ENCODE results near the gene AKT3. TPM values are rescaled to one million over a fixed set of nuclear protein-coding genes. Genes with fewer than 3 reads are reported as not detected.
"Not testable (repeated sequence)": the region's sequence is repeated elsewhere in the genome, so short reads cannot be mapped to it uniquely, and the experiment has no call there.

The AKT3 gene
- total RNA-seq, 4 donors from 2014 or later = 51.7 to 84.1 (median 71.1) TPM

DNA sequence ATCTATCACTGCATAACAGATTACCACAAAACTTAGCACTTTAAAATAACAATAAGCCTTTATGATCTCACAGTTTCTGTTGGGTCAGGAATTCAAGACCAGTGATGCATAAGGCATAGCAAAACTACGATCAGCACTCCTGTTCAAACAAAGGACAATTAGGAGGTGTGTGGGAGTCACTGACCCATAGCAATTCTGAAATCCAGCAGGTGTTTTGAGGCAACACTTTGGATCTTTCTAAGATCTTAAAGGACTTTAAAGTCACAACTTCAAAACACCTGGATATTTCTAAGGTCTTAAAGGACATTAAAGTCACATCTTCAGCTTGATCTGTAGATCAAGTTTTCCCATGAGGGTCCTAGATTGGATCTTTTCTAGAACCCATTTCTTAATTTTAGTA lies 35.3 kb downstream of the AKT3 start:
- no peak overlapping the region for H3K27ac ChIP-seq
- TF ChIP-seq POLR2A (IDR thresholded peaks at IDR 0.05) = no peak
- TF ChIP-seq, protein P1, sequence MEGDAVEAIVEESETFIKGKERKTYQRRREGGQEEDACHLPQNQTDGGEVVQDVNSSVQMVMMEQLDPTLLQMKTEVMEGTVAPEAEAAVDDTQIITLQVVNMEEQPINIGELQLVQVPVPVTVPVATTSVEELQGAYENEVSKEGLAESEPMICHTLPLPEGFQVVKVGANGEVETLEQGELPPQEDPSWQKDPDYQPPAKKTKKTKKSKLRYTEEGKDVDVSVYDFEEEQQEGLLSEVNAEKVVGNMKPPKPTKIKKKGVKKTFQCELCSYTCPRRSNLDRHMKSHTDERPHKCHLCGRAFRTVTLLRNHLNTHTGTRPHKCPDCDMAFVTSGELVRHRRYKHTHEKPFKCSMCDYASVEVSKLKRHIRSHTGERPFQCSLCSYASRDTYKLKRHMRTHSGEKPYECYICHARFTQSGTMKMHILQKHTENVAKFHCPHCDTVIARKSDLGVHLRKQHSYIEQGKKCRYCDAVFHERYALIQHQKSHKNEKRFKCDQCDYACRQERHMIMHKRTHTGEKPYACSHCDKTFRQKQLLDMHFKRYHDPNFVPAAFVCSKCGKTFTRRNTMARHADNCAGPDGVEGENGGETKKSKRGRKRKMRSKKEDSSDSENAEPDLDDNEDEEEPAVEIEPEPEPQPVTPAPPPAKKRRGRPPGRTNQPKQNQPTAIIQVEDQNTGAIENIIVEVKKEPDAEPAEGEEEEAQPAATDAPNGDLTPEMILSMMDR (IDR thresholded peaks at IDR 0.05) = no peak
- intact Hi-C loops (cut with DNase I) = no loop called here
- no peak overlapping the region for H3K4me3 ChIP-seq (replicated peaks in 1 of 3)
- WGBS, 2 donors = 64 to 72% methylated on average over 1 of the region's 1 CpG
- no peaks in the 10 kb centered on the region for H3K36me3 ChIP-seq
- DNase-seq = no peak
- no peaks in the 10 kb centered on the region for H3K27me3 ChIP-seq
- H3K9me3 ChIP-seq = no peaks in the 10 kb centered on the region
- H3K4me1 ChIP-seq = no peaks in the 10 kb centered on the region

DNA sequence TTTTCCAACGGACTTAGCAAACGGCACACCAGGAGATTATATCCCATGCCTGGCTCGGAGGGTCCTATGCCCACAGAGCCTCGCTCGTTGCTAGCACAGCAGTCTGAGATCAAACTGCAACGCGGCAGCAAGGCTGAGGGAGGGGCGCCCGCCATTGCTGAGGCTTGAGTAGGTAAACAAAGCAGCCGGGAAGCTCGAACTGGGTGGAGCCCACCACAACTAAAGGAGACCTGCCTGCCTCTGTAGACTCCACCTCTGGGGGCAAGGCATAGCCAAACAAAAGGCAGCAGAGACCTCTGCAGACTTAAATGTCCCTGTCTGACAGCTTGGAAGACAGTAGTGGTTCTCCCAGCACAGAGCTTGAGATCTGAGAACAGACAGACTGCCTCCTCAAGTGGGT lies 42.7 kb downstream of the AKT3 start:
- 95% methylated on average over 9 of the region's 11 CpGs for WGBS, 2 donors
- H3K36me3 ChIP-seq; H3K27me3 ChIP-seq; DNase-seq; intact Hi-C loops (cut with DNase I); H3K4me1 ChIP-seq; H3K27ac ChIP-seq; H3K4me3 ChIP-seq (replicated peaks in 1 of 3); H3K9me3 ChIP-seq: not testable (repeated sequence)

DNA sequence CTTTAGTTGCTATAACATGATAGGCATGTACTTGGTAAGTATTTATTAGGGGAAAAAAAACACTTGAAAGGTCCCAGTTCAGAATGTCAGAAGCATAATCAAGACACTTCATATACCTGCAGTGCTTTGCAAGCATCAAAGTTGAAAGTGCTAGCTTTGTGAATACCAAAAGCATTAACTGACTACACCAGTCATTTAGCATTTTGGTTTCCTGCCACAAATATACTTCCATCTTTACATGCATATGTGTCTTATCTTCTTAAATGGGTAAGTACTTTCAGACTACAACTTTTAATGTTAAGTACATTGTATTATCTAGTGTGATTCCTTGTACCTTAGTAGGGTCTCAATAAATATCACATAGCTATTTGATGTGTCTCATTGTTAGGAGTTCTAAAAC lies 43.7 kb downstream of the AKT3 start:
- Histone ChIP-seq H3K4me1 (peaks cover 0 to 6% of the 10 kb centered on the region in 2 donors), H3K27me3 (no peaks in the 10 kb centered on the region), H3K9me3 (no peaks in the 10 kb centered on the region), H3K27ac (no peak overlapping the region), H3K4me3 (replicated peaks in 1 of 3) (no peak overlapping the region), H3K36me3 (no peaks in the 10 kb centered on the region)
- TF ChIP-seq, protein P1 (IDR thresholded peaks at IDR 0.05) = no peak
- TF ChIP-seq POLR2A (IDR thresholded peaks at IDR 0.05) = no peak
- intact Hi-C loops (cut with DNase I) = no loop called here
- no peak for DNase-seq

DNA sequence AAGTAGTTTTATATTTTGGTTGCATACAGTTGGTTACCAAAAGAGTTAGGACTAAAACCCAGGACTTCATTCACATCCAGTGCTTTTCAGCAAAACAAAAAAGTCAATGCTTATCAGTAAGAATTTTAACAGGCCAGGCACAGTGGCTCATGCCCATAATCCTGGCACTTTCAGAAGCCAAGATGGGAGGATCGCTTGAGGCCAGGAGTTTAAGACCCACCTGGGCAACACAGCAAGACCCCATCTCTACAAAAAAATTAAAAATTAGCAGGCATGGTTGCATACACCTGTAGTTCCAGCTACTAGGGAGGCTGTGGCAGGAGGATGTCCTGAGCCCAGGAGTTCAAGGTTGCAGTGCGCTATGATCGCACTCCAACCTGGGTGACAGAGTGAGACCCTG lies 47.3 kb downstream of the AKT3 start:
- Histone ChIP-seq H3K4me3 (replicated peaks in 1 of 3) (no peak overlapping the region), H3K4me1 (peaks cover 4 to 6% of the 10 kb centered on the region in 2 donors), H3K9me3 (no peaks in the 10 kb centered on the region), H3K36me3 (no peaks in the 10 kb centered on the region), H3K27me3 (no peaks in the 10 kb centered on the region), H3K27ac (no peak overlapping the region)
- DNase-seq = no peak
- intact Hi-C loops (cut with DNase I) = no loop called here
- WGBS, 2 donors = 98 to 99% methylated on average over 3 of the region's 3 CpGs
- no peak for TF ChIP-seq POLR2A (IDR thresholded peaks at IDR 0.05)
- TF ChIP-seq, protein P1 (IDR thresholded peaks at IDR 0.05) = no peak

DNA sequence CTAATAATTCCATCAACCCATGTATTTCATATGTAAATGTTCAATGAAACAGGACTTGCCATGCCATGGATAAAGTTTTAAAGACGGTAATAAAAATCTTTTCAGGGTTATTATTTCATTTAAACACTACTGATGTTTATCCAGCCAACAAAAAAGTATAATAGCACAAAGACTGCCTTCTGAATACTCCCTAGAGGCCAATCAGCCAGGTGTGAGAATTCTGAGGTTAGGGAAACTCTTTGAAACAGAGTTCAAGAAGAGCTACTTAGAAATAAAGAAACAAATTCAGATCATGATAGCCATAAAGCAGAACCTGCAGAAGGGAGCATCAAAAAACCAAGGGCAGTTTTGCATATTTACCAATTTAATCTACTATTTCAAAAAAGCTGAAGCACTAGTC lies 48.7 kb downstream of the AKT3 start:
- Histone ChIP-seq H3K9me3 (no peaks in the 10 kb centered on the region), H3K27ac (no peak overlapping the region), H3K4me3 (replicated peaks in 1 of 3) (no peak overlapping the region), H3K27me3 (no peaks in the 10 kb centered on the region), H3K4me1 (peaks cover 4 to 6% of the 10 kb centered on the region in 2 donors), H3K36me3 (no peaks in the 10 kb centered on the region)
- intact Hi-C loops (cut with DNase I) = no loop called here
- TF ChIP-seq, protein P1 (IDR thresholded peaks at IDR 0.05) = no peak
- DNase-seq = no peak
- WGBS, 2 donors = 95 to 98% methylated on average over 1 of the region's 1 CpG

DNA sequence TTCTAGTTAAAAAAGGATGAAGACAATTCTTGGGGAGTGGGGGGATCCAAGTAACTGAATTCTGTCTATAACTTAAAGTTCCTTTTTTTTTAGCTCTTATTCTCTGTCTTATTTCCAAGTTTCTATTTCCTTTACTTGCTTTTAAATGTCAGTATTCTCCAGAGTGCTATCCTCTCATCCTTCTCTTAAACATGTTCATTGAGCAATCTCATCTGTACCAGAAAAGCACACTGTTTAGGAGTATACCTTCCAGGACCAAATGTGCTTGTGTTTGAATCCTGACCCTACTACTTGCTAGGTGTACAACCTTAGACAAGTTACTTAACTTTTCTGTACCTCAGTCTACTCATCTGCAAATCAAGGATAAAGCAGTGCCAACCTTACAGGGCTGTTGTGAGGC lies 50.1 kb downstream of the AKT3 start:
- DNase-seq = no peak
- intact Hi-C loops (cut with DNase I) = no loop called here
- Histone ChIP-seq H3K4me3 (replicated peaks in 1 of 3) (no peak overlapping the region), H3K36me3 (no peaks in the 10 kb centered on the region), H3K4me1 (peaks cover 4 to 8% of the 10 kb centered on the region in 2 donors), H3K9me3 (no peaks in the 10 kb centered on the region), H3K27ac (no peak overlapping the region), H3K27me3 (no peaks in the 10 kb centered on the region)
- TF ChIP-seq, protein P1 (IDR thresholded peaks at IDR 0.05) = no peak
- TF ChIP-seq POLR2A (IDR thresholded peaks at IDR 0.05) = no peak

Data from thyroid gland (tissue), 4 donors.